SJSA1 (cell line): ENCODE measurements around the gene UBXN6. TPM values are rescaled to one million over a fixed set of nuclear protein-coding genes. Genes with fewer than 3 reads are reported as not detected.

Source experiments
- DNase-seq, 2 experiments: peaks; one replicate each; pipeline ENCODE4 v3.0.0-alpha.2; 2015 to 2020; ENCODE audit warnings: low spot score in 2 of 2, low read depth in 1 of 2
- H3K27ac ChIP-seq: fragments of 250-450 bp; sonication (Bioruptor Pico); 2 replicates; pipeline ENCODE4 v1.5.1; 2020; ENCODE audit warnings: mild to moderate bottlenecking, moderate library complexity
- H3K27me3 ChIP-seq: fragments of 250-450 bp; sonication (Bioruptor Pico); replicated peaks from 2 replicates; pipeline ENCODE4 v1.5.1; 2020; ENCODE audit warnings: mild to moderate bottlenecking, moderate library complexity
- H3K36me3 ChIP-seq: fragments of 250-450 bp; sonication (Bioruptor Pico); 2 replicates; pipeline ENCODE4 v1.5.1; 2020; ENCODE audit warnings: mild to moderate bottlenecking
- H3K4me1 ChIP-seq: fragments of 250-450 bp; sonication (Bioruptor Pico); replicated peaks from 2 replicates; pipeline ENCODE4 v1.6.1; 2021; ENCODE audit warnings: mild to moderate bottlenecking
- H3K4me3 ChIP-seq: fragments of 250-450 bp; sonication (Bioruptor Pico); 2 replicates; pipeline ENCODE4 v1.5.1; 2020; ENCODE audit warnings: mild to moderate bottlenecking
- H3K9me3 ChIP-seq: fragments of 250-450 bp; sonication (Bioruptor Pico); replicated peaks from 2 replicates; pipeline ENCODE4 v1.5.1; 2020; ENCODE audit warnings: mild to moderate bottlenecking
- total RNA-seq: library from RNA; depleted of rRNA; stranded (reverse); fragments of >200 nt; shearing (Covaris generic); gene quantifications from 2 replicates; pipeline ENCODE4 v1.2.3, GENCODE V29; 2014

Gene UBXN6
- total RNA-seq, 1 experiment from 2014 or later, result 39.3 TPM

DNA sequence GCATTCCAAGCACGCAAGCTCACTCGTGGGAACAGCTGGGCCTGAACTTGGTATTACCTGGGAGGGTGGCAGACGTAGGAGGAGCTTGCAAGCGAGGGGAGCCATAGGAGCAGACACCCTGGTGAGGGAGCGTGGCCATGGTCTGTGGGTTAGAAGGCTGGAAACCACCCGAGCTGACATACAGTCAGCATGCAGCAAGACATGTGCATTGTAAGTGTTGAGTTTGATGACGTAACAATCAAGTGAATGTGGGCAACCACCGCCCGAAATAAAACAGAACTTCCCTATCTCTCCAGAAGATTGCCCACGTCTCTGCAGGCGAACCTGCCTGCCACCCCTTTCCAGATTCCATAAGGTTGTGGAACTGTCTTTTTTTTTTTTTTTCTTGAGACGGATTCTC is 26.8 kb downstream of the UBXN6 start:
- peaks cover 10% of the 10 kb centered on the region for H3K4me1 ChIP-seq
- peaks cover 87% of the 10 kb centered on the region for H3K36me3 ChIP-seq
- H3K4me3 ChIP-seq, result no peak overlapping the region
- H3K27me3 ChIP-seq, result no peaks in the 10 kb centered on the region
- H3K27ac ChIP-seq, result no peak overlapping the region
- DNase-seq, result no peak
- H3K9me3 ChIP-seq, result no peaks in the 10 kb centered on the region

DNA sequence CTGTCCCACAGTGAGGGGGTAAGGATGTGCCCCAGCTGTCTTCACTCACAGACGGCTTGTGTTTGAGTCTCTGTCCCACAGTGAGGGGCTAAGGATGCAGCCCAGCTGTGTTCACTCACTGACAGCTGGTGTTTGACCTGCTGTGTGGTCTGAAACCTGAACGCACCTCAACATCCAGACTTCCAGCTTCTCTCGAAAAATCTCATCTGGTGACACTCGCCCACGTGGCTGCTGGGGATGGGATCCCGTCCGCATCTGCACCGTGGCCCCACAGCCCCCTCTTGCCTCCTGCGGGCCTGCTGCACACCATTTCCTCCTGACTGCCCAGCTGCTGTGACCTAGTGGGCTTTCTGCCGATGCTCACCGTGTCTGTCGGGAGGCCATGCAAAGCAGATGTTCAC is 27.8 kb downstream of the UBXN6 start:
- peaks cover 85% of the 10 kb centered on the region for H3K36me3 ChIP-seq
- H3K9me3 ChIP-seq, result no peaks in the 10 kb centered on the region
- no peaks in the 10 kb centered on the region for H3K27me3 ChIP-seq
- H3K27ac ChIP-seq, result no peak overlapping the region
- no peak for DNase-seq
- H3K4me1 ChIP-seq, result peaks cover 20% of the 10 kb centered on the region
- H3K4me3 ChIP-seq, result no peak overlapping the region

DNA sequence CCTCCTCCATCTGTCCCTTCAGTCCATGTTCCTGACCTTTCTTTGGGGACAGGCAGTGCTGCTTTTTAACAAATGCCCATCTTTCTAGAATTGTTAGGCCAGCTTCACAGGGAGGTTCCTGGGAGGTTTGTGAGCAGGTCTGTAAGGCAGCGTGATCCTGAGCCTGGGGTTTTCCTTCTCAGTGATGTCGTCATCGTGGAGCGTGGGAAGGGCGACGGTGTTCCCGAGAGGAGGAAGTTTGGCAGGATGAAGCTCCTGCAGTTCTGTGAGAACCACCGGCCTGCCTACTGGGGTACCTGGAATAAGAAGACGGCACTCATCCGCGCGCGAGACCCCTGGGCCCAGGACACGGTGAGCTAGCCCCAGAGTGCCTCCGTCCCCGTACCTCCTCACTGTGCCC is 28.3 kb downstream of the UBXN6 start:
- no peaks in the 10 kb centered on the region for H3K27me3 ChIP-seq
- peaks cover 20% of the 10 kb centered on the region for H3K4me1 ChIP-seq
- H3K36me3 ChIP-seq, result peaks cover 85% of the 10 kb centered on the region
- no peak for DNase-seq
- no peak overlapping the region for H3K27ac ChIP-seq
- H3K4me3 ChIP-seq, result no peak overlapping the region
- H3K9me3 ChIP-seq, result no peaks in the 10 kb centered on the region

DNA sequence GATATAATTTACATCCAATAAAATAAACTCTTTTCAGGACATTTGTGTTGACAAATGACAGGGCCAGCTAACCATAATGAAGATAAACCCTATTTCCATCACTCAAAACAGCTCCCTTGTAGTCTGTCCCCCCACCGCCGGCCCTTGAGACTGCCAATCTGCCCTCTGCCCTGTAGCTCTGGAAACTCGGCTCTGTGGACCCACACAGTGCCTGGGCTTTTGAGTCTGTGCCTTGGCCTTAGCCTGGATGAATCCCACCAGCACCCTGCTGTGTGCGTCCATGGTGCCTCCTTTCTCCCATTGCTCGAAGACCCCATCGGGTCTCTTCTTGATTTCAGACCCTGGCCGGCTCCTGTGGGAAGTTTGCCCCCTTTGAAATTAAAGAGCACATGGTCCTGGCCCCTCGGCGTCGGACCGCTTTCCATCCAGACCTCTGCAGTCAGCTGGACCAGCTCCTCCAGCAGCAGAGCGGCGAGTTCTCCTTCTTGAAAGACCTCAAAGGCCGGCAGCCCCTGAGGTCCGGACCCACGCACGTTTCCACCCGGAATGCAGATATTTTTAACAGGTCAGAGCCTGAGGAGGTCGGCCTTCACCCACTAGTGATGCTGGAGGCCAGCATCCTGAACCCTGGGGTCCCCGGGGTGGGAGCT is 29.1 kb downstream of the UBXN6 start:
- no peaks in the 10 kb centered on the region for H3K27me3 ChIP-seq
- H3K4me1 ChIP-seq, result peaks cover 20% of the 10 kb centered on the region
- no peaks in the 10 kb centered on the region for H3K9me3 ChIP-seq
- DNase-seq, result no peak
- H3K4me3 ChIP-seq, result no peak overlapping the region
- no peak overlapping the region for H3K27ac ChIP-seq
- H3K36me3 ChIP-seq, result peaks cover 85% of the 10 kb centered on the region

DNA sequence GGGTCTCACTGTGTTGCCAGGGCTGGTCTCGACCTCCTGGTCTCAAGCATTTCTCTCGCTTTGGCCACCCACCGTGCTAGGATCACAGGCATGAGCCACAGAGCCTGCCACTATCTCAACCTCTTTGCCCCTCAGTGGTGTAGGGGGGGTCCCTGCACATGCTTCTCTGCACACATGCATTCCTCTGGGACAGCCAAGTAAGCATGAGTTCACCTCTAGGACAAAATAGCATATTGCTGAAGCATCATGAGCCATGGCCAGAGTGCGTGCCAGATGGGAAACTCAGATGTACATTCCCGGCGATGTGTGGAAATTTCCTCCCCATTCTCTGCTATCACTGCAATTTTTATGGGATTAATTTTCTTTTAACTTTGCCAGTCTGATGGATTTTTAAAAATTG is 32.1 kb downstream of the UBXN6 start:
- peaks cover 20% of the 10 kb centered on the region for H3K4me1 ChIP-seq
- peaks cover 85% of the 10 kb centered on the region for H3K36me3 ChIP-seq
- H3K9me3 ChIP-seq, result no peaks in the 10 kb centered on the region
- DNase-seq, result peak; percentile 81 to 91
- H3K4me3 ChIP-seq, result no peak overlapping the region
- H3K27me3 ChIP-seq, result no peaks in the 10 kb centered on the region
- H3K27ac ChIP-seq, result peak overlapping the region; percentile 77

DNA sequence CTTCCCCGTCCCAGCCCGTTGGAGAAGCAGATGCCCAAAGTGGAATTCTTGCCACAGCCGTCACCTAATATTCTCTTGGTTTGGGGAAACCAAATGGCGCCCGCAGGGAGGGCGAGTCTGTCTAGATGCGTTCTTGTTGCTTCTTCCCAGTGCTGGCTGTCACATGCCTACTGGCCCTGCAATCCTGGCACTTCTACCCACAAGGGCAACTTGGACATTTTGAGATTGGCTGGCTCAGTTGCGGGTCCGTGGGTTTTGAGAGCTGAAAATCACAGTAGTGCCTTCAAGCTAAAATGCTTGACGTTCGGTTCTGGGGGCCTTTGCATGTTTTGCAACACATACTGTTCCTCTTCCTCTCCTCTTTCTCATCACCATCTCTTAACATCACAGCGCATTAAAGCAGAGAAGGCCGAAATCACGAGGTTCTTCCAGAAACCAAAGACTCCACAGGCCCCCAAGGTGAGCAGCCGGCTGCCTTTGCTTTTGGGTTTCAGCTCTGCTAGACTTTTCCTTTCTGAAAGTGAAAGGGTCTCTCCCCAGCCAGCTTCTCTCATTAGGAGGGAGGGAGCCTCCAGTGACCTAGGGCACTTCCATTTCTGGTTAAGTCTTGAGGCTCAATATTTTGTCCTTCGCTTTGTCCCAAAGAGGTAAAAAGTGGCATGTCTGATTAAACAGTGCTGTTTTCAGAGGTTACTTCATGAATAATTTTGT is 34.0 kb downstream of the UBXN6 start:
- H3K4me1 ChIP-seq, result peaks cover 20% of the 10 kb centered on the region

DNA sequence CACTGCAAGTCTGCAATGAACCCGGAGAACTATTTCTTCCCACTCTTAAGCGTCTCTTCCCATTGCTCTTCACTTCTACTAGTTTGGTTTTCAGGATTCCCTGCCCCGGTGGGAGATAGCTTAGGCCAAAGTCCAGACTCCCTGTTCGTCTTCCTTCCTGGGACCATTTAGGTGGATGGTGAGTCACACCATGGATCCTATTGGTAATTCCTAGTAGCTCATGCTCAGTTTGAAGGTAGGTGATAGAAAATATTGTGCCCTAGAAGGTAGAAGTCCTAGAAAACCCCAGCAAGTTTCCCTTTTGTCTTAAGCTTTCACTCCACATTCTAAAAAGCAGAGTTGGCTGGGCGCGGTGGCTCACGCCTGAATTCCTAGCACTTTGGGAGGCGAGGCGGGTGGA is 41.3 kb downstream of the UBXN6 start:
- no peaks in the 10 kb centered on the region for H3K9me3 ChIP-seq
- no peak overlapping the region for H3K27ac ChIP-seq
- H3K4me1 ChIP-seq, result no peaks in the 10 kb centered on the region
- H3K36me3 ChIP-seq, result peaks cover 88% of the 10 kb centered on the region
- DNase-seq, result no peak
- no peaks in the 10 kb centered on the region for H3K27me3 ChIP-seq
- H3K4me3 ChIP-seq, result no peak overlapping the region

More for the DNA sequence above, 34.0 kb downstream of the UBXN6 start:
- H3K36me3 ChIP-seq, result peaks cover 83% of the 10 kb centered on the region
- no peaks in the 10 kb centered on the region for H3K9me3 ChIP-seq
- no peak overlapping the region for H3K27ac ChIP-seq
- no peaks in the 10 kb centered on the region for H3K27me3 ChIP-seq
- no peak overlapping the region for H3K4me3 ChIP-seq
- no peak for DNase-seq

DNA sequence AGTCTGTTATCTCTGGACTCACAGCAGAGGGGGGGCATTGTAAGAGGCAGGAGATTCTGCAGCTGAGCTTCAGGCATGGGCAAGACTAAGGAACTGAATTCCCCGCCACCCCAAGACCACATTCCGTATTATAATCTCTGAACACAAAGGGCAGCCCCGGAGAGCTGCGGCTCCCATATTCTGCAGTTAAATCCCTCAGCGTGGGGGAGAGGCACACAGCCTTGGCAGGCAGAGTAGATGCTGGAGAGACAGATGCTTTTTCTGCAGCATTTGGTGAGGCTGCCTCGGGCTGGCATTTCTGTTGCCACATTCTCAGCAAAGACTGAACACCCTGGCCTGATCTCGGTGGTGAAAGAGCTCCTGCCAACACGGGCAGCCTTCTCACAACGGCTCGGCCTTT is 42.2 kb downstream of the UBXN6 start:
- Histone ChIP-seq H3K9me3 (no peaks in the 10 kb centered on the region), H3K27ac (no peak overlapping the region), H3K4me3 (no peak overlapping the region), H3K4me1 (no peaks in the 10 kb centered on the region), H3K36me3 (peaks cover 88% of the 10 kb centered on the region), H3K27me3 (no peaks in the 10 kb centered on the region)
- DNase-seq, result no peak

DNA sequence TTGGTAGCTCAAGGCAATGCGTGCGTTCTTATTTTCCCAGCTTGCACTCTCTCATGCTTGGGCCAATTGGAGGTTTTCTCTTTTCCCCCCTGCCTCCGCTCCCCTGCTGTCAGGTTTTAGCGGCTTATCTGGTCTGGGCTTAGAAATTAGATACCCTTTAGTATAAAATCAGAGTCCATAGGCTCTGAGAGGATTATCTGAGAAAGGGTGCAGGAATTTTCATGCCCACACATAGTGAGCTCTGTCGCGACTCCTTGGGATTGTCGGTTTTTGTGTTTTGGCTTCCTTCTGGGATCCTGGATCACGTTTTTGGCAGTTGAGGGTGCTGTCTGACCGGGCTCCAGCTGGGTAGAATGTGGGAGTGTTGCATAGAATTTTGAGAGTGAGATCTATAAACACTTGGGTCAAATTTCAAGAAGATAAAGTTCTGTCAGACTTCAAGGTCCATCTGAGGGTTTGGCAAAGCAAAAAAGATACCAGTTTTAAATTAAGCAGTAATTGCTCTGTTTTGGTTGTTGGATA is 42.7 kb downstream of the UBXN6 start:
- Histone ChIP-seq H3K36me3 (peaks cover 88% of the 10 kb centered on the region), H3K4me3 (no peak overlapping the region), H3K9me3 (no peaks in the 10 kb centered on the region), H3K27ac (no peak overlapping the region), H3K4me1 (no peaks in the 10 kb centered on the region), H3K27me3 (no peaks in the 10 kb centered on the region)
- no peak for DNase-seq

DNA sequence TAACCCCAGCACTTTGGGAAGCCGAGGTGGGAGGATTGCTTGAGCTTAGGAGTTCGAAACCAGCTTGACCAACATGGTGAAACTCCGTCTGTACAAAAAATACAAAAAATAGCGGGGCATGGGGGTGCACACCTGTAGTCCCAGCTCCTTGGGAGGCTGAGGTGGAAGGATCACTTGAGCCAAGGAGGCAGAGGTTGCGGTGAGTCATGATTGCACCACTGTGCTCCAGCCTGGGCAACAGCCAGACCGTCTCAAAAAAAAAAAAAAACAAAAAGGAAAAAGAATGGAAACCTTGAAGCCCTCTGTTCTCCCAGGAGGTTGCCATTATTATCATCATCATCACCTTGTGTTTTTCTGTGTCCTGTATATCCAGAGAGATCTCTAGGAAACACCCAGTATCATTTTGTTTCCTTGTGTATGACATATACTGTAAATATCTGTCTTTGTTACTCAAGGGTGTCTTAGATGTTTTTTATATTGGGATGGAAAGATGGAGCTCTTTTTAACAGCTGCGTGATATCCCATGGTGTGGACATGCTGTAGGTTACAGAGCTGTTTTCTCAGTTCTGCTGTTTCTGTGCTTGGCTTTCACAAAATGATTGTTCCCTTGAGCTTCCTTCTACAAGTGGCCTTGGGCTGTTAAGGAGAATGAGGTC is 43.3 kb downstream of the UBXN6 start:
- no peak for DNase-seq
- no peaks in the 10 kb centered on the region for H3K27me3 ChIP-seq
- H3K4me3 ChIP-seq, result no peak overlapping the region
- H3K36me3 ChIP-seq, result peaks cover 88% of the 10 kb centered on the region
- no peaks in the 10 kb centered on the region for H3K4me1 ChIP-seq
- no peak overlapping the region for H3K27ac ChIP-seq
- H3K9me3 ChIP-seq, result no peaks in the 10 kb centered on the region

DNA sequence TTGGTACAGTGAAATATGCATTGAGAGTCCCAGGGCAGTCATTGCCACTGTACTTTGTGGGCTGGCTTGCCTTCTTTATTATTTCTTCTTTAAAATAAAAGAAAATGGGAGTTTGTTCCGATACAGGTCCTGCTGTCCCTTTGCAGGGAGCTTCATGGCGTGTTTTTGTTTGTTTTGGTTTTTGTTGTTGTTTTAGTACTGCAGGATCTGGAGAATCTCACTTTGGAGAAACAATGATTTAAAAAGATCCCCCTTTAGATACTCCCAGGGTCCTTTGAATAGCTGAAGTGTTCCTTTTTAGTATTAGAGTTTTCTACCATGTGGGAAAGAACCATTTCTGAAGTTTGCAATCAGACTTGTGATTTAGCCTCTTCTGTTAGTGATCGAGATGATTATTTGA is 44.0 kb downstream of the UBXN6 start:
- no peak for DNase-seq
- Histone ChIP-seq H3K27me3 (no peaks in the 10 kb centered on the region), H3K4me1 (no peaks in the 10 kb centered on the region), H3K27ac (no peak overlapping the region), H3K4me3 (no peak overlapping the region), H3K36me3 (peaks cover 89% of the 10 kb centered on the region), H3K9me3 (no peaks in the 10 kb centered on the region)

DNA sequence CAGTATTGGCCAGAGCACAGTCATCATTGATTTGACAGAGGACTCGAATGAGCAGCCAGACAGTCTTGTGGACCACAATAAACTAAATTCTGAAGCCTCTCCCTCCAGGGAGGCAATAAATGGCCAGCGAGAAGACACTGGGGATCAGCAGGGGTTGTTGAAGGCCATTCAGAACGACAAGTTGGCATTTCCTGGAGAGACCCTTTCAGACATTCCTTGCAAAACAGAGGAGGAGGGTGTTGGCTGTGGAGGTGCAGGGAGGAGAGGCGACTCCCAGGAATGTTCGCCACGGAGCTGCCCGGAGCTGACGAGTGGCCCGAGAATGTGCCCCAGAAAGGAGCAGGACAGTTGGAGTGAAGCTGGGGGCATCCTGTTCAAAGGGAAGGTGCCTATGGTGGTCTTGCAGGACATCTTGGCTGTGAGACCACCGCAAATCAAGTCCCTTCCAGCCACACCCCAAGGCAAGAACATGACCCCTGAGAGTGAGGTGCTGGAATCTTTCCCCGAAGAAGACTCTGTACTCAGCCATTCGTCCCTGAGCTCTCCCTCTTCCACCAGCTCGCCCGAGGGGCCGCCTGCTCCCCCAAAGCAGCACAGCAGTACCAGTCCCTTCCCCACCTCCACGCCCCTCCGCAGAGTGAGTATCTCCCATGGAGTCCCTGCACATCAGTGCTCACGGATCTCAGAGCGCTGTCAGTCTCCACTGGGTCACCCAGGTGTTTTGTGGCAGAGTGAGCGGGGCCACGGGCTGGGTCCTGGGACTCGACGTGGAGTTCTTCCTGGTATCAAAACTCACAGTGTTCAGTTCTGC is 48.3 kb downstream of the UBXN6 start:
- no peaks in the 10 kb centered on the region for H3K4me1 ChIP-seq
- no peaks in the 10 kb centered on the region for H3K9me3 ChIP-seq
- H3K36me3 ChIP-seq, result peaks cover 79% of the 10 kb centered on the region
- no peak for DNase-seq
- no peak overlapping the region for H3K27ac ChIP-seq
- H3K27me3 ChIP-seq, result no peaks in the 10 kb centered on the region
- H3K4me3 ChIP-seq, result no peak overlapping the region

DNA sequence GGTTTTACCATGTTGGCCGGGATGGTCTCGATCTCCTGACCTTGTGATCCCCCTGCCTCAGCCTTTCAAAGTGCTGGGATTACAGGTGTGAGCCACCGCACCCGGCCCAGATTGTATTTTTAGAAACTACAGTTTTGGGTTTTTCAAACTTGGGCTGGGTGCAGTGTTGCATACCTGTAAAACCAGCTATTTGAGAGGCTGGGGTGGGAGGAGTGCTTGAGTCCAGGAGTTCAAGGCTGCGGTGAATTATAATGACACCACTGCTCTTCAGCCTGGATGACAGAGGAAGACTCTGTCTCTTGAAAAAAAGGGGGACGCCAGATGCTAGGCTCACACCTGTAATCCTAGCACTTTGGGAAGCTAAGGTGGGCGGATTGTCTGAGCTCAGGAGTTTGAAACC is 51.0 kb downstream of the UBXN6 start:
- Histone ChIP-seq H3K4me3 (no peak overlapping the region), H3K27ac (no peak overlapping the region), H3K9me3 (no peaks in the 10 kb centered on the region), H3K27me3 (no peaks in the 10 kb centered on the region), H3K4me1 (peaks cover 13% of the 10 kb centered on the region), H3K36me3 (peaks cover 69% of the 10 kb centered on the region)
- DNase-seq, result no peak
